ENCODE measurements around the gene PTPRT.

DNA sequence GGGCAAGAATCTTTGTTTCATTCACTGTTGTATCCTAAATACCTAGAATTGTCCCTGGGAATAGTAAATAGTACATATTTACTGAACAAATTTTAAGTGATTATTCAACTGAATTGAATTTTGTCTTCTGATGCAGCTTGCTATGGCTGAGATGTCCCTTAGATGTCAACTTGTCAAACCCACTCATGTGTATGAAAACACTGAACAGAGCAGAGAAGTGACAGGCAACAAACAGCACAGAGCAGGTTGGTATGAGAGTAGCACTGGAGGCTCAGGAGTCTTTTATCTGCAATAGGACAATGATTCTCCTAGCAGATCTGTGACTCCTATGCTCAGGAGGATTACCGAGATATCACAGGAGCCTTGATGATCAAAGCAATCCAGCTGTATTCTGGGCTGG lies 1031.4 kb downstream of the PTPRT start:
- TF ChIP-seq, protein P1, sequence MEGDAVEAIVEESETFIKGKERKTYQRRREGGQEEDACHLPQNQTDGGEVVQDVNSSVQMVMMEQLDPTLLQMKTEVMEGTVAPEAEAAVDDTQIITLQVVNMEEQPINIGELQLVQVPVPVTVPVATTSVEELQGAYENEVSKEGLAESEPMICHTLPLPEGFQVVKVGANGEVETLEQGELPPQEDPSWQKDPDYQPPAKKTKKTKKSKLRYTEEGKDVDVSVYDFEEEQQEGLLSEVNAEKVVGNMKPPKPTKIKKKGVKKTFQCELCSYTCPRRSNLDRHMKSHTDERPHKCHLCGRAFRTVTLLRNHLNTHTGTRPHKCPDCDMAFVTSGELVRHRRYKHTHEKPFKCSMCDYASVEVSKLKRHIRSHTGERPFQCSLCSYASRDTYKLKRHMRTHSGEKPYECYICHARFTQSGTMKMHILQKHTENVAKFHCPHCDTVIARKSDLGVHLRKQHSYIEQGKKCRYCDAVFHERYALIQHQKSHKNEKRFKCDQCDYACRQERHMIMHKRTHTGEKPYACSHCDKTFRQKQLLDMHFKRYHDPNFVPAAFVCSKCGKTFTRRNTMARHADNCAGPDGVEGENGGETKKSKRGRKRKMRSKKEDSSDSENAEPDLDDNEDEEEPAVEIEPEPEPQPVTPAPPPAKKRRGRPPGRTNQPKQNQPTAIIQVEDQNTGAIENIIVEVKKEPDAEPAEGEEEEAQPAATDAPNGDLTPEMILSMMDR (IDR thresholded peaks at IDR 0.05; ENCODE audit: borderline replicate concordance, extremely low read depth, low read length, poor library complexity, severe bottlenecking) = no peak
- no peak for TF ChIP-seq EZH2 (IDR thresholded peaks at IDR 0.05; ENCODE audit: borderline replicate concordance, low read depth, low read length, severe bottlenecking)
